ENCODE measurements around the gene C5orf58.
"Not testable (repeated sequence)": the region's sequence is repeated elsewhere in the genome, so short reads cannot be mapped to it uniquely, and the experiment has no call there.

The C5orf58 gene

DNA sequence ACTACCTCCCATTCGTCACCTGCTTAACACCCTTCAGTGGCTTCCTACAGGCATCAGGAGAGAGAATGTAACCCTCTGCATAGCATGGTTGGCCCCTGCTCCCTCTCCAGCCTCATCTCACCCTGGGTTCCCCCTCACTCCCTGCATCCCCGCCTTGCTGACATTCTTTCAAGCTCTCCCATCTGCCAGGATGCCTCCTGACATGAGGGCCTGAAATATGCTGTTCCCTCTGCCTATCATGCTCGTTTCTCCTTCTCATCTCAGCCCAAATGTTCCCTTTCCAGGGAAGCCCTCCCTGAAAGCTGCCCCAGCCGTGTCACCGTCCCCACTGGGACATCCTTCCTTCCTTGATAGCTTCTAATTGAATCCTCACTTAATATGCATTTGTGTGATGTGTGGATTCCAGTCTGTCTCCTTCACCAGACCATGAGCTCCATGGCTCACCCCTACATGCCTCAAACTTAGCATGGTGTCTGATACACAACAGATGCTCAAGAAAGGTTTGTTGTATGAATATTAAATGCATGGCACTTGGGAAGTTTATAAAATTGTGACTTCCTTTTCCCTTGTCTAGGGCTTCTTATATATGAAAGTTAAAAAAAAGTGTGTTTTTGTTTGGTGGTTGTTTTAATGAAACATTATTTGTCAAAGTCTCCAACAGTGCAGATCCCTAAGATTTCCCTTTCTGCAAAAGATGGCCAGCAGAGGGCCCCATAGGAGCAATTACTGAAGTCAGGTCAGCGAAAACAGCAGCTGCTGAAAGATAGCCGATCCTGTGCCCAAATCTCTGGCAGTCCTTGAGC, 7.3 kb upstream of the C5orf58 start:
- peak; percentile 77 for DNase-seq

- no peak for DNase-seq
Observed at GRCh38 chr5:170226129-170226615, 6.6 kb upstream of the C5orf58 start.

DNA sequence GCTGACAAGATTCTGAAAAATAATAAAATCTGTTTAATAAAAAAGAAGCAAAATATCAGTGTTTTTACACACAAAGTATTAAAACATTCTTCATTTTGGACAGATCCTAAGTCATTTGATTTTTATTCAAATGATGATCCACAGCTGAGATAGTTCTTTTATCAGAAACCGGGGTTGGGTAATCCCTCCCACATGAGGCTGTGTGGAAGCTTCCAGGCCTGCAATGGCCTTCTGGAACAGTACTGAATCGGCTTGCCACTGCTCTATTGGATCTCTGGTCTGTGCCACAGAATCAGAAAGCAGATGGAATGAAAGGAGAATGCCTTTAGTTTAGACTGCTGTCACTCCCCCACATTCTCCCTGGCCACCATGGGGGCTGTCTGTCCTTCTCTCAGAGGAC, 6.1 kb upstream of the C5orf58 start:
- DNase-seq, result no peak

DNA sequence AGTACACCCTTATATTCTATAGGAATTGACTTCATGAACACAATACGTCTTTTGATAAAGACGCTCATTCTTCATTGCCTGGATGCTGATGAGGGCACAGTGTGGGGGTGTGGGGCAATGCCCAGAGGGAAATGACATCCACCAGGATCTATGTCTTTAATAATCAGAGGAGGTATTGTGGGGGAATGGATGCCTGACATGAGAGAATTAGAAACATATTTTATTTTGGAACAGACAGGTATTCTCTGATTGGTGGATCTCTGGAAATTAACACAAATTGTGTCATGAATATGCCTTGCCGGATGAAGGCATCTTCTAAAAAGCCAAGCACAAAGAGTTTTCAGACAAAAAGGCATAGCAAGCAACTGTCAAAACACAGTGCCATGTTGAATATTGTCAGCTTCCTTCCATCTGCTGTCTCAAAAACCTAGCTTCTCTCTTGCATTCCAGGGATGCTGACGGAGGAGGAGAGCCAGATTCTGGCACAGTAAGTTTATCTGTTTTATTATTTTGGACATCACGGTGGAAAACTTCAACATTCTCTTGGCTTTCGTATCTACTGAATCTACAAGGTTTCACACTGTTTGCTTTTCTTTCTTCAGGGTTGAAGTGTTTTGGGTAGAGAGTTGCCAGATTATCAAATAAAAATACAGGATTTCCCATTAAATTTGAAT, 3.9 kb upstream of the C5orf58 start:
- no peak for DNase-seq

GRCh38 chr5:170233358-170233892, 640 bp downstream of the C5orf58 start:
- no peak for DNase-seq

- no peak for DNase-seq
Observed at GRCh38 chr5:170235876-170236864, 3.4 kb downstream of the C5orf58 start.

DNA sequence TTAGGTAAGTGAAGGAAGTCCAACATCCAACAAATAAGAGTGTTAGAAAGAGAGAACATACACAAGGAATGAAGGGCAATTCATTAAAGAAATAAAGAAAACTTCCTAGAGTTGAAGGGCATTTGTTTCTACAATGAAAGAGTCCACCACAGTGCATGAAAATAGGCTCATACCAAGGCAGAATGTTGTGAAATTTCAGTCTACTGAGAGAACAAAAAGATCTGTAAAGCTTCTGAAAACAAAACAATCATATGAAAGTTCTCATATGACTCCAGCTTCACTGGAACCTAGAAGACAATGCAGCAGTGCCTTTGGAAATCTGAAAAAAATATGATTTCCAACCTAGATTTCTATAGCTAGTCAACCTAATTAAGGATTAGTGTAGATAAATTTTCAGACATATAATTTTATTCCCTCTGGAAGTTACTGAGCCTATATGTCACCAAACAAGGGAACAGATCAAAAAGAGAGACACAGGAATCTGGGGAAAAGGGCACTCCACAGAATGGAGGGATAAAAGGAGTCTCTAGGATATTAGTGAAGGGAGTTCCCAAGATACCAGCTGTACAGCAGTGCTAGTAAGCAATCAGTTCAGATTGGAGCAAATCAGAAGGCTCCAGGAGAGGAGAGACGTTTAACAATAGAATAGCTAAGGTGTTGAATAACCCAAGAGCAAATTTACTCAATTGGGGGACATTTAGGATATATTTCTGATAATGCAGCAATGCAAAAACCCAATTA, 5.8 kb downstream of the C5orf58 start:
- DNase-seq, result no peak

DNA sequence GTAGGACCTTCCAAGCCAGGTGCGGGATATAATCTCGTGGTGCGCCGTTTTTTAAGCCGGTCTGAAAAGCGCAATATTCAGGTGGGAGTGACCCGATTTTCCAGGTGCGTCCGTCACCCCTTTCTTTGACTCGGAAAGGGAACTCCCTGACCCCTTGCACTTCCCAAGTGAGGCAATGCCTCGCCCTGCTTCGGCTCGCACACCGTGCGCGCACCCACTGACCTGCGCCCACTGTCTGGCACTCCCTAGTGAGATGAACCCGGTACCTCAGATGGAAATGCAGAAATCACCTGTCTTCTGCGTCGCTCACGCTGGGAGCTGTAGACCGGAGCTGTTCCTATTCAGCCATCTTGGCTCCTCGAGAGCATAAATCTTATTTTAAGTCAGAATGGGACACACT, 12.7 kb downstream of the C5orf58 start:
- DNase-seq, result not testable (repeated sequence)

GRCh38 chr5:170246126-170246870, 13.5 kb downstream of the C5orf58 start:
- no peak for DNase-seq

GRCh38 chr5:170247363-170247762, 14.6 kb downstream of the C5orf58 start:
- DNase-seq, result no peak

- DNase-seq, result no peak
Observed at GRCh38 chr5:170248172-170248930, 15.6 kb downstream of the C5orf58 start.

DNA sequence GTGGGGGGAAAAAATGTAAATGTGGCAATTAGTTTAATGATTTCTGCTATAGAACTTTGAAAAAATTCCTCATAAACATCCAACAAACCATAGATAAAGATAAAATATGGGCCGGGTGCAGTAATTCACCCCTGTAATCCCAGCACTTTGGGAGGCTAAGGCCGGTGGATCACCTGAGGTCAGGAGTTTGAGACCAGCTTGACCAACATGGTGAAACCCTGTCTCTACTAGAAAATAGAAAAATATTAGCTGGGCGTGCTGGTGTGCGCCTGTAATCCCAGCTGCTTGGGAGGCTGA, 16.1 kb downstream of the C5orf58 start:
- DNase-seq, result not testable (repeated sequence)

- no peak for DNase-seq
Observed at GRCh38 chr5:170249355-170249754, 16.6 kb downstream of the C5orf58 start.

DNA sequence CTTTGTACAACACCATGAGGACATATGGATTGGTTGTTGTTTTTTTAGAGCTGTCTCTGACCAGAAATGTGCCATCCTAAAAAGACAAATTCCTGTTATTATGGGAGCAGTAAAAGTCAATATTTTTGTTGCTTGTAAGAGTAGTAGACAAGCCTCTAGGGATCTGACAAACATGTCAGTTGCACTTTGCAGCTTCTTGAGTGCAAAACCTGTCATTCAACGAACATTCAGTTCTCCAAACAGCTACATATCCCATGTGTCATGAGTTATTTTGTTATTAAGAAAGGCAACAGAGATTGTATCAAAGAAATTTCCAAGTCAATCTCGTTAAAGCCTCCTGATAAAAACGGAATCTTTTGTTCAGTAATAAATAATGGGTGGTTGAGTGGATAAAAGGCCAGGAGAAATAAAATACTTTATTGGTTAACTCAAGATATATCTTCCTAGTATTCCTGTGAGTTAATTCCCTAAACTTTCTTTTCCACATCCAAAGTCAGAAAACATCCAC, 18.1 kb downstream of the C5orf58 start:
- DNase-seq, result no peak

DNA sequence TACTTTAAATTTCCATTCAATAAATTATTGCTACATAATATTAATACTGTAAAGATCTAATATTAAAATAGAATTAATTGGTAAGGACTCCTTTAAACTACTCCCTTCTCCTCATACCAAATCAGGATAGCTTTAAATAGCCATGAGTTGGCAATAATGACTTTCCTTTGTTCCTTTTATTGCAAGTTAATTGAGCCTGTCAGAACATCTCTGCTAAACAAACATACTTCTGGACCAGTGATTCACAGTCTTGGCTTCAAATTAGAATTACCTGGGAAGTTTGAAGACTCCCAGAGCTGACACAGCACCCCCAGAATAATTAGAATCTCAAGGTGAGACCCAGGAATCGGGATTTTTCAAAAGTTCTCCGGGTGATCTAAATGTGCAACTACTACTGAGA, 18.7 kb downstream of the C5orf58 start:
- DNase-seq, result no peak

DNA sequence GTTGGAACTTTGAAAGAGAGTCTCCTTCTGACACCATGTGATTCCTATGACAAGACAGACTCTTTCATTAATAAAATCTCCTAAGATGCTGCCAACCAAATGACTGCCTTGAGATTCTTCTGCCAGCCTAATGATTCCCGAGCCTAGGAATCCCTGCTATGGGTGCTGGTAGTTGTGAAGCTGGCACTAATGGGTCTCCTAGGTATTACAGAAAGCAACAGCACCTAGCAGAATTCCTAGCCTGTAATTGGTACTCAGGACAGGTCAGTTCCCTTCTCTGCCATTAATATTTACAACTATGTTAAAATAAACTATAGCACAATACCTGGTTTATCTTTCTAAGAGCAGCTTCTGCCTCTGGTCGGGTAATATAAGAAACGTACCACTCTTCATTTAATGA, 19.3 kb downstream of the C5orf58 start:
- DNase-seq, result no peak

DNA sequence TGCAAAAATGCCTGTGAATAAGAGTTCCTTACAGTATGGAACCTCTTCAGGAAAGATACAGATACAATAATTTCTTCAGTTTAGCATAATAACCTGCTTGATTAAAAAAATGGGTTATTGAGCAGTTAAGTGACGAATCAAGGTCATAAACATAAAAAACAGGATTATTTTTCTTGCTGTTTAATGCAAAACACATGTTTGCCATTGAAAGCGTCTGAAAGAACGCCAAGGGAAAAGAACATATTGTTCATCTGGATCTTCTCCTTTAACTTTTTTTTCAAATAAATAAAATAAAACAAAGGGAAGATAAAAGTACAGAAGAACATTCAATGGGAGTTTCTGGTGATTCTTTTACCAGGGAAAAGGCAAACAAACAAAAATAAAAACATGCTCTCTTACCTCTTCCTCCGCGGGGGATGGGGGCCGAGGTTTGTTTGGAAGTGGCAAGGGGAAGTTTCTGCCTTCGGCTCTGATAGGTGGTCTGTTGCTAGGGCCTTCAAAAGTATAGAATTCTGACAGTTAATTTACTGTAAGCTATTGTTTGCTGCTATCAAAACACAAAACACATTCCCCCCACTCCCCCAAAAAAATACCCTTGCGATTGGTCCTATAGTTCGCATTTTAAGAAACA, 20.1 kb downstream of the C5orf58 start:
- no peak for DNase-seq

DNA sequence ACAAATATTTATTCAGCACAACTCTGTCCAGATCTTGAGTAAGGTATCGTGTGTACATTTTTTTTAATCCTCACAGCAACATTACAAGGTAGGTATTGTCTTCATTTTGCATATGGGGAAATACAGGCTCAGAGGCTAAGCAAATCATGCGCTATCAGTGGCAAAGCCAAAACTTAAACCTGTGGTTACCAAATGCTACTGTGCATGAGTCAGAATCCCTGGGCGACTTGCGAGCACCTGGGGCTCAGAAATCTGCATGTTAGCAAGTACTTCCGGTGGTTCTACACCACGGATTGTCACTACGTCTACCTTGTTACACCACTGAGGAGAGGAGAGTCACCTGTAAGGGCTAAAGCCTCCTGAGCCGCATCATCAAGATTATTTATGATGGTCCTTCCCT, 21.3 kb downstream of the C5orf58 start:
- peak; percentile 81 for DNase-seq

DNA sequence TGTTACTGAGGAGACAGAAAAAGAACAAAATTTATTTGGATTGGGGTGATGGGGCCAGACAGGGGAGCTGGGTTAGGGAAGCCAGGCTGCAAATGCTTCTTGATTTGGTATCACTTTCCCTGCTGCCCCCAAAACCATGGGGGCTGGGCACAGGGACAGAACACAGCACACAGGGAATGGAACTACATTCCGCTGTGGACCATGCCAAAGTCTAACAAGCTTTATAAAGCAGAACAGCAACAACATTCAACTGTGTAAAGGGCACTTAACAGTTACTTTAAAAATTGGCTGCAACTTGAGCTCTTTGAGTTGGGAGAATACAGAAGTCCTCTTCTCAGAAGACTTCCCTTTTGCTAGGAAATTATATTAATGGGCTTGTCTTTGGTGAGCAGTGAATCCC, 23.8 kb downstream of the C5orf58 start:
- no peak for DNase-seq

DNA sequence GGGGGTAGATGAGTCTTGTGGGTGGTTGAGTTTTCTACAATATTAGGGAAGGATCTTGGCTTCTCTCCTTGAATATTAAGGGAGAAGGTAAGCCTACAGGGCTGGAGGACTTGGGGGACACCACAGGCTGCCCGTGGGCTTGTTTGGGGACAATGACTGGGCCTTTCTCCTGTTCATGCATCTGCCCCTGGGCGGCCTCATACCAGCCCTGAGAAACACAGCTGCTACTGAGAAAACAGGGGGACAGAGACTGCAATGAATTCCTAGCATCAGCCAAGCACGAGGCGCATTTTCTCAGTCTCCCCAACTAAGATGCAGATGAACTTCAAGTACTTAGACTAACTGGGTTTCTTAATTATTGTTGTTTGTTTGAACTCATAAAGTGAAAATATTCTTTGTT, 24.6 kb downstream of the C5orf58 start:
- no peak for DNase-seq

Data from CD4-positive, alpha-beta T cell treated with Interleukin-12 subunit alpha and Interleukin-12 subunit beta, for 1 hour (primary cell).